ENCODE measurements around the gene DCTN3. TPM values are rescaled to one million over a fixed set of nuclear protein-coding genes. Genes with fewer than 3 reads are reported as not detected.
A peak's percentile ranks its signal among the peaks of the same experiment; 100 is the strongest.

The DCTN3 gene
- total and polyA plus RNA-seq, 2 experiments from 2014 or later, result 12.9 to 17.9 TPM

DNA sequence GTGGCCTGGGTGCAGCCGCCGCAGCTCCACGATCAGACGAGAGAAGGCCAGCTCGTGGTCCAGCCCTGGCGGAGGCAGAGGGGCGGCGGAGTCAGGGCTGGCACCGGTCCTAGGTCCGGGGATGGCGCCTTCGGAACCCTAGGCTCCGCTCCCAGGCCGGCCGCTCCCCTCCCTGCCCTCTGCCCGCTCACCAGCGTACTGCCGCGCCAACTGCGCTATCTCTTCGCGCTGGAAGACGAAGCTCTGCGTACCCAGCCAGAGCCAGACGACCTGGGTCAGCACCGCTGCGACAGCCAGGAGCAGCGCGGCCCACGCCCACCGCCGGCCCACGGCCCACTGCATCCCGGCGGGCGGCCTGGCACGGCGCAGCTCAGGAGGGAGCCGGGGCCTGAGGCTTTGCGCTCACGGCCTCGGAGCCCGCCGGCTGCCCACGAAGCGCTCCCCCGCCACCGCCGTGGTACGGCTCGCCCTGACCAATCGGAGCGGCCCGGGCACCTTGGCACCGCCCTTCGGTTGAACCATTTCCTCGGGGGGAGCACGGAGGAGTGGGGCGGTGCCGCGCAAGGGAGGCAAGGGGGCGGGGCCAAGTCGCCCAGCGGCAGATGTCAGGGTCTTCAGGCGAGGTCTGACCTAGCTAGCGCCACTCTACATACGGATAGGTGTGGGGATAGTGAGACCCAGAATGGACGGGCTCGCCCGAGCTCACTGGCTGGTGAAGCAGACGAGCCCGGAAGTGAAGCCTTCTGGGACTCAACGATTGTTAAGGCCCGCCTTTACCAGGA, 17.3 kb upstream of the DCTN3 start, which contains the start of gene SIGMAR1:
Gene SIGMAR1, minus strand, starts transcription at position 432 of the 782 bp plus-strand sequence. Its CDS starts 90 bp downstream, at position 342.
- Histone ChIP-seq H4K20me1 (replicated peaks; ENCODE audit: insufficient read depth) (peaks cover 3% of the 10 kb centered on the region), H2AFZ (peak within 1 kb of the TSS; percentile 87), H3K79me2 (replicated peaks; ENCODE audit: insufficient read depth) (peaks cover 12% of the 10 kb centered on the region; the same call in 1 of the 2 replicates), H3K27me3 (ENCODE audit: insufficient read depth) (peaks cover 19% of the 10 kb centered on the region), H3K36me3 (ENCODE audit: insufficient read depth) (no peaks in the 10 kb centered on the region), H3K27ac (ENCODE audit: low read depth) (no peak within 1 kb of the TSS), H3K9me2 (ENCODE audit: insufficient read depth) (no peaks in the 10 kb centered on the region), H3K4me3 (peak within 1 kb of the TSS; percentile 84), H3K4me1 (ENCODE audit: insufficient read depth) (peaks cover 8% of the 10 kb centered on the region), H3F3A (replicated peaks; ENCODE audit: low read depth) (peaks cover 8% of the 10 kb centered on the region; the same call in 1 of the 2 replicates), H3K4me2 (peak within 1 kb of the TSS; percentile 92)
- Mint-ChIP-seq H3K27ac (peak within 1 kb of the TSS; percentile 83), H3K27me3 (ENCODE audit: insufficient read depth, low read depth, poor library complexity) (peaks cover 22% of the 10 kb centered on the region), H3K4me1 (peaks cover 25% of the 10 kb centered on the region), H3K36me3 (ENCODE audit: low read depth) (peaks cover 26% of the 10 kb centered on the region), H3K9me3 (no peaks in the 10 kb centered on the region), H3K4me3 (peak within 1 kb of the TSS; percentile 90)
- ATAC-seq (peak; percentile 83), DNase-seq (ENCODE audit: low spot score) (peak; percentile 97)
- peak; percentile 89 for TF ChIP-seq POLR2AphosphoS5 (IDR thresholded peaks at IDR 0.05; ENCODE audit: low read depth)
- no peak for TF ChIP-seq ZNF114 (CRISPR knock-in tag; IDR thresholded peaks at IDR 0.05)
- TF ChIP-seq, protein P1, sequence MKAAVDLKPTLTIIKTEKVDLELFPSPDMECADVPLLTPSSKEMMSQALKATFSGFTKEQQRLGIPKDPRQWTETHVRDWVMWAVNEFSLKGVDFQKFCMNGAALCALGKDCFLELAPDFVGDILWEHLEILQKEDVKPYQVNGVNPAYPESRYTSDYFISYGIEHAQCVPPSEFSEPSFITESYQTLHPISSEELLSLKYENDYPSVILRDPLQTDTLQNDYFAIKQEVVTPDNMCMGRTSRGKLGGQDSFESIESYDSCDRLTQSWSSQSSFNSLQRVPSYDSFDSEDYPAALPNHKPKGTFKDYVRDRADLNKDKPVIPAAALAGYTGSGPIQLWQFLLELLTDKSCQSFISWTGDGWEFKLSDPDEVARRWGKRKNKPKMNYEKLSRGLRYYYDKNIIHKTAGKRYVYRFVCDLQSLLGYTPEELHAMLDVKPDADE (IDR thresholded peaks at IDR 0.05), result no peak
- TF ChIP-seq JUNB (IDR thresholded peaks at IDR 0.05; ENCODE audit: unreplicated experiment), result no peak
- TF ChIP-seq, protein P2, sequence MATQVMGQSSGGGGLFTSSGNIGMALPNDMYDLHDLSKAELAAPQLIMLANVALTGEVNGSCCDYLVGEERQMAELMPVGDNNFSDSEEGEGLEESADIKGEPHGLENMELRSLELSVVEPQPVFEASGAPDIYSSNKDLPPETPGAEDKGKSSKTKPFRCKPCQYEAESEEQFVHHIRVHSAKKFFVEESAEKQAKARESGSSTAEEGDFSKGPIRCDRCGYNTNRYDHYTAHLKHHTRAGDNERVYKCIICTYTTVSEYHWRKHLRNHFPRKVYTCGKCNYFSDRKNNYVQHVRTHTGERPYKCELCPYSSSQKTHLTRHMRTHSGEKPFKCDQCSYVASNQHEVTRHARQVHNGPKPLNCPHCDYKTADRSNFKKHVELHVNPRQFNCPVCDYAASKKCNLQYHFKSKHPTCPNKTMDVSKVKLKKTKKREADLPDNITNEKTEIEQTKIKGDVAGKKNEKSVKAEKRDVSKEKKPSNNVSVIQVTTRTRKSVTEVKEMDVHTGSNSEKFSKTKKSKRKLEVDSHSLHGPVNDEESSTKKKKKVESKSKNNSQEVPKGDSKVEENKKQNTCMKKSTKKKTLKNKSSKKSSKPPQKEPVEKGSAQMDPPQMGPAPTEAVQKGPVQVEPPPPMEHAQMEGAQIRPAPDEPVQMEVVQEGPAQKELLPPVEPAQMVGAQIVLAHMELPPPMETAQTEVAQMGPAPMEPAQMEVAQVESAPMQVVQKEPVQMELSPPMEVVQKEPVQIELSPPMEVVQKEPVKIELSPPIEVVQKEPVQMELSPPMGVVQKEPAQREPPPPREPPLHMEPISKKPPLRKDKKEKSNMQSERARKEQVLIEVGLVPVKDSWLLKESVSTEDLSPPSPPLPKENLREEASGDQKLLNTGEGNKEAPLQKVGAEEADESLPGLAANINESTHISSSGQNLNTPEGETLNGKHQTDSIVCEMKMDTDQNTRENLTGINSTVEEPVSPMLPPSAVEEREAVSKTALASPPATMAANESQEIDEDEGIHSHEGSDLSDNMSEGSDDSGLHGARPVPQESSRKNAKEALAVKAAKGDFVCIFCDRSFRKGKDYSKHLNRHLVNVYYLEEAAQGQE (IDR thresholded peaks at IDR 0.05; ENCODE audit: unreplicated experiment), result no peak
- TF ChIP-seq ZNF331 (CRISPR knock-in tag; IDR thresholded peaks at IDR 0.05; ENCODE audit: low read depth), result no peak
- no peak for TF ChIP-seq EZH2 (IDR thresholded peaks at IDR 0.05; ENCODE audit: low read depth, unreplicated experiment)

DNA sequence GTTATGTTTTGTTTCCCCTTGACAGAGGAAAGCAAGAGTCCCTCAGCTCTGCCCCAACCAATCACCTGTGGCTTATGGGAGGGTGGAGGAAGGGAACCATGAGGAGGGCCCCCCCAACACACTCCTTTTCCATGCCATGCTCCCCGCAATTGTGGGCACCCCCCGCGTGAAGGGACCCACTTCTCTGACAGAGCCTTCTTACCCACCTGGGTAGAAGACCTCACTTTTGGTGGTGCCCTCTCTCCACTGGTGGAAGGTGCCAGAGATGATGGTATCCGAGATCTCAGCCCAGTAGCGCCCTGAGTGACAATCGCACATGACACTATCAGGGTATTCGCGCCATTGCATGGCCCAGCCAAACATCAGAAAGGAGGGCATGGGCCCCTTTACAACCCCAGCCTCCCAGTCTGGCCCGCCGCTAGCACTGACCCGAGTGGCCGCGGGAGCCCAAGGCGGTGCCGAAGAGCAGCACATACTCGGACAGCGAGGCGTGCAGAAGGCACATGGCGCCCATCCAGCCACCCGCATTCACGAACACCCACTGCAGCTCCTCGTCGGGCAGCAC, 16.6 kb upstream of the DCTN3 start:
- peak; percentile 3 for ATAC-seq
- peak overlapping the region; percentile 87 for H2AFZ ChIP-seq
- Mint-ChIP-seq H3K9me3 (no peaks in the 10 kb centered on the region), H3K27me3 (ENCODE audit: insufficient read depth, low read depth, poor library complexity) (peaks cover 21% of the 10 kb centered on the region), H3K4me3 (peak overlapping the region; percentile 90), H3K4me1 (peaks cover 25% of the 10 kb centered on the region), H3K36me3 (ENCODE audit: low read depth) (peaks cover 26% of the 10 kb centered on the region), H3K27ac (no peak overlapping the region)
- H3K9me2 ChIP-seq (ENCODE audit: insufficient read depth), result no peaks in the 10 kb centered on the region
- DNase-seq (ENCODE audit: low spot score), result no peak
- no peak overlapping the region for H3K27ac ChIP-seq (ENCODE audit: low read depth)
- peaks cover 26% of the 10 kb centered on the region for H3K27me3 ChIP-seq (ENCODE audit: insufficient read depth)
- H3K4me3 ChIP-seq, result peak overlapping the region; percentile 84
- peaks cover 8% of the 10 kb centered on the region; the same call in 1 of the 2 replicates for H3F3A ChIP-seq (replicated peaks; ENCODE audit: low read depth)
- peaks cover 8% of the 10 kb centered on the region for H3K4me1 ChIP-seq (ENCODE audit: insufficient read depth)
- peaks cover 12% of the 10 kb centered on the region; the same call in 1 of the 2 replicates for H3K79me2 ChIP-seq (replicated peaks; ENCODE audit: insufficient read depth)
- H4K20me1 ChIP-seq (replicated peaks; ENCODE audit: insufficient read depth), result peaks cover 3% of the 10 kb centered on the region
- no peaks in the 10 kb centered on the region for H3K36me3 ChIP-seq (ENCODE audit: insufficient read depth)
- peak overlapping the region; percentile 92 for H3K4me2 ChIP-seq
- no peak for TF ChIP-seq ZNF114 (CRISPR knock-in tag; IDR thresholded peaks at IDR 0.05)
- TF ChIP-seq, protein P3, sequence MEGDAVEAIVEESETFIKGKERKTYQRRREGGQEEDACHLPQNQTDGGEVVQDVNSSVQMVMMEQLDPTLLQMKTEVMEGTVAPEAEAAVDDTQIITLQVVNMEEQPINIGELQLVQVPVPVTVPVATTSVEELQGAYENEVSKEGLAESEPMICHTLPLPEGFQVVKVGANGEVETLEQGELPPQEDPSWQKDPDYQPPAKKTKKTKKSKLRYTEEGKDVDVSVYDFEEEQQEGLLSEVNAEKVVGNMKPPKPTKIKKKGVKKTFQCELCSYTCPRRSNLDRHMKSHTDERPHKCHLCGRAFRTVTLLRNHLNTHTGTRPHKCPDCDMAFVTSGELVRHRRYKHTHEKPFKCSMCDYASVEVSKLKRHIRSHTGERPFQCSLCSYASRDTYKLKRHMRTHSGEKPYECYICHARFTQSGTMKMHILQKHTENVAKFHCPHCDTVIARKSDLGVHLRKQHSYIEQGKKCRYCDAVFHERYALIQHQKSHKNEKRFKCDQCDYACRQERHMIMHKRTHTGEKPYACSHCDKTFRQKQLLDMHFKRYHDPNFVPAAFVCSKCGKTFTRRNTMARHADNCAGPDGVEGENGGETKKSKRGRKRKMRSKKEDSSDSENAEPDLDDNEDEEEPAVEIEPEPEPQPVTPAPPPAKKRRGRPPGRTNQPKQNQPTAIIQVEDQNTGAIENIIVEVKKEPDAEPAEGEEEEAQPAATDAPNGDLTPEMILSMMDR (conservative IDR thresholded peaks at IDR 0.05; ENCODE audit: low read depth in 2 of 2), result no peak
- TF ChIP-seq, protein P1 (IDR thresholded peaks at IDR 0.05), result no peak
- no peak for TF ChIP-seq EZH2 (IDR thresholded peaks at IDR 0.05; ENCODE audit: low read depth, unreplicated experiment)
- TF ChIP-seq JUNB (IDR thresholded peaks at IDR 0.05; ENCODE audit: unreplicated experiment), result no peak

Data from GM23338 (cell line).